ENCODE measurements around the gene PRG3. TPM values are rescaled to one million over a fixed set of nuclear protein-coding genes. Genes with fewer than 3 reads are reported as not detected.

PRG3 gene
- total and polyA plus RNA-seq, 2 of the 13 experiments (the other 11 are each of a cell fraction or from before 2014, with no cell fraction given) = not detected

GRCh38 chr11:57335343-57336110 lies 45.4 kb downstream of the PRG3 start, which contains the start of gene SSRP1 (continued):
- TF ChIP-seq, protein P1, sequence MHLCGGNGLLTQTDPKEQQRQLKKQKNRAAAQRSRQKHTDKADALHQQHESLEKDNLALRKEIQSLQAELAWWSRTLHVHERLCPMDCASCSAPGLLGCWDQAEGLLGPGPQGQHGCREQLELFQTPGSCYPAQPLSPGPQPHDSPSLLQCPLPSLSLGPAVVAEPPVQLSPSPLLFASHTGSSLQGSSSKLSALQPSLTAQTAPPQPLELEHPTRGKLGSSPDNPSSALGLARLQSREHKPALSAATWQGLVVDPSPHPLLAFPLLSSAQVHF (CRISPR knock-in tag; IDR thresholded peaks at IDR 0.05) = 0 out of 2 replicates have a peak, but pooled peaks have one; percentile 62
- TF ChIP-seq ZNF33A (CRISPR knock-in tag; IDR thresholded peaks at IDR 0.05; ENCODE audit: borderline replicate concordance) = no peak
- TF ChIP-seq TSC22D2 (CRISPR knock-in tag; IDR thresholded peaks at IDR 0.05; ENCODE audit: borderline replicate concordance) = no peak
- no peak for TF ChIP-seq ARNT2 (CRISPR knock-in tag; IDR thresholded peaks at IDR 0.05; ENCODE audit: low read depth)
- TF ChIP-seq POGZ (CRISPR knock-in tag; IDR thresholded peaks at IDR 0.05) = peak; percentile 52
- peak; percentile 52; the same call in 1 of the 2 replicates for TF ChIP-seq ELF3 (CRISPR knock-in tag; IDR thresholded peaks at IDR 0.05)
- TF ChIP-seq, protein P2, sequence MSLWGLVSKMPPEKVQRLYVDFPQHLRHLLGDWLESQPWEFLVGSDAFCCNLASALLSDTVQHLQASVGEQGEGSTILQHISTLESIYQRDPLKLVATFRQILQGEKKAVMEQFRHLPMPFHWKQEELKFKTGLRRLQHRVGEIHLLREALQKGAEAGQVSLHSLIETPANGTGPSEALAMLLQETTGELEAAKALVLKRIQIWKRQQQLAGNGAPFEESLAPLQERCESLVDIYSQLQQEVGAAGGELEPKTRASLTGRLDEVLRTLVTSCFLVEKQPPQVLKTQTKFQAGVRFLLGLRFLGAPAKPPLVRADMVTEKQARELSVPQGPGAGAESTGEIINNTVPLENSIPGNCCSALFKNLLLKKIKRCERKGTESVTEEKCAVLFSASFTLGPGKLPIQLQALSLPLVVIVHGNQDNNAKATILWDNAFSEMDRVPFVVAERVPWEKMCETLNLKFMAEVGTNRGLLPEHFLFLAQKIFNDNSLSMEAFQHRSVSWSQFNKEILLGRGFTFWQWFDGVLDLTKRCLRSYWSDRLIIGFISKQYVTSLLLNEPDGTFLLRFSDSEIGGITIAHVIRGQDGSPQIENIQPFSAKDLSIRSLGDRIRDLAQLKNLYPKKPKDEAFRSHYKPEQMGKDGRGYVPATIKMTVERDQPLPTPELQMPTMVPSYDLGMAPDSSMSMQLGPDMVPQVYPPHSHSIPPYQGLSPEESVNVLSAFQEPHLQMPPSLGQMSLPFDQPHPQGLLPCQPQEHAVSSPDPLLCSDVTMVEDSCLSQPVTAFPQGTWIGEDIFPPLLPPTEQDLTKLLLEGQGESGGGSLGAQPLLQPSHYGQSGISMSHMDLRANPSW (CRISPR knock-in tag; IDR thresholded peaks at IDR 0.05; ENCODE audit: borderline replicate concordance) = no peak
- TF ChIP-seq REPIN1 (CRISPR knock-in tag; IDR thresholded peaks at IDR 0.05; ENCODE audit: borderline replicate concordance, low read depth) = peak; percentile 31; the same call in 1 of the 2 replicates
- TF ChIP-seq ZNF75D (CRISPR knock-in tag; IDR thresholded peaks at IDR 0.05; ENCODE audit: borderline replicate concordance) = no peak
- no peak for TF ChIP-seq HNF1B (CRISPR knock-in tag; IDR thresholded peaks at IDR 0.05)
- 0 out of 2 replicates have a peak, but pooled peaks have one; percentile 24 for TF ChIP-seq TOE1 (CRISPR knock-in tag; IDR thresholded peaks at IDR 0.05)
- no peak for TF ChIP-seq ZNF335 (CRISPR knock-in tag; IDR thresholded peaks at IDR 0.05)
- TF ChIP-seq ZBTB21 (CRISPR knock-in tag; IDR thresholded peaks at IDR 0.05) = no peak
- no peak for TF ChIP-seq ZNF264 (CRISPR knock-in tag; IDR thresholded peaks at IDR 0.05)
- TF ChIP-seq CBFB (CRISPR knock-in tag; IDR thresholded peaks at IDR 0.05) = peak; percentile 74; the same call in 1 of the 2 replicates
- no peak for TF ChIP-seq RAD51 (IDR thresholded peaks at IDR 0.05; ENCODE audit: borderline replicate concordance)
- TF ChIP-seq NR2F2 (IDR thresholded peaks at IDR 0.05; ENCODE audit: borderline replicate concordance, low read depth) = no peak
- 0 out of 2 replicates have a peak, but pooled peaks have one; percentile 12 for TF ChIP-seq SRF (IDR thresholded peaks at IDR 0.05; ENCODE audit: low read depth, low read length)
- TF ChIP-seq CEBPB (IDR thresholded peaks at IDR 0.05; ENCODE audit: borderline replicate concordance, low read depth, low read length) = no peak
- TF ChIP-seq SKI (IDR thresholded peaks at IDR 0.05; ENCODE audit: partially characterized antibody) = no peak
- TF ChIP-seq, protein P3, sequence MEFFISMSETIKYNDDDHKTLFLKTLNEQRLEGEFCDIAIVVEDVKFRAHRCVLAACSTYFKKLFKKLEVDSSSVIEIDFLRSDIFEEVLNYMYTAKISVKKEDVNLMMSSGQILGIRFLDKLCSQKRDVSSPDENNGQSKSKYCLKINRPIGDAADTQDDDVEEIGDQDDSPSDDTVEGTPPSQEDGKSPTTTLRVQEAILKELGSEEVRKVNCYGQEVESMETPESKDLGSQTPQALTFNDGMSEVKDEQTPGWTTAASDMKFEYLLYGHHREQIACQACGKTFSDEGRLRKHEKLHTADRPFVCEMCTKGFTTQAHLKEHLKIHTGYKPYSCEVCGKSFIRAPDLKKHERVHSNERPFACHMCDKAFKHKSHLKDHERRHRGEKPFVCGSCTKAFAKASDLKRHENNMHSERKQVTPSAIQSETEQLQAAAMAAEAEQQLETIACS (CRISPR knock-in tag; IDR thresholded peaks at IDR 0.05) = peak; percentile 91
- TF ChIP-seq IRF2 (CRISPR knock-in tag; IDR thresholded peaks at IDR 0.05) = peak; percentile 71; the same call in 1 of the 2 replicates
- TF ChIP-seq ZNF614 (CRISPR knock-in tag; IDR thresholded peaks at IDR 0.05; ENCODE audit: borderline replicate concordance) = no peak; the same call in 1 of the 2 replicates
- TF ChIP-seq GTF3A (CRISPR knock-in tag; conservative IDR thresholded peaks at IDR 0.05) = no peak
- no peak for TF ChIP-seq MAFG (CRISPR knock-in tag; IDR thresholded peaks at IDR 0.05)

Data from HepG2 (cell line).